K562 (cell line): ENCODE results near the gene ARHGAP22. TPM values are rescaled to one million over a fixed set of nuclear protein-coding genes. Genes with fewer than 3 reads are reported as not detected.
A peak's percentile ranks its signal among the peaks of the same experiment; 100 is the strongest.

Experiments
- ATAC-seq: fragments of 200-7000 bp; cut with Tn5 transposase; 3 replicates; pipeline ENCODE4 v1.9.1; 2020; ENCODE audit warnings: moderate library complexity
- BruUV-seq: library from RNA; stranded (reverse); fragments of 400-500 nt; replicated peaks from 2 replicates; lab custom pipeline; 2021; lab: Mats Ljungman, UMichigan
- CTCF ChIA-PET: fragments of 300-600 bp; formaldehyde crosslinking; extraction: SDS; loops from one replicate; lab custom pipeline; 2021; ENCODE audit warnings: low intra/inter-chr PET ratio; lab: Yijun Ruan, JAX
- POLR2A ChIA-PET: fragments of 300-600, 350-650 bp; sonication (Branson Sonifier 250); formaldehyde crosslinking; extraction: SDS; loops from one replicate; lab custom pipeline; 2021; ENCODE audit warnings: antibody characterized with exemption, inconsistent platforms; lab: Yijun Ruan, JAX
- DNase-seq, 4 experiments: peaks; one replicate each; pipeline versions ENCODE4 v3.0.0 to v3.0.0-alpha.2; 2011 to 2018; ENCODE audit warnings: low spot score in 3 of 4, mixed read lengths in 3 of 4; ENCODE audit errors: extremely low read depth in 1 of 4
- FAIRE-seq: peaks from 2 replicates; lab custom pipeline; 2011; peaks lifted over from hg19 to GRCh38; lab: Jason Lieb, UNC
- H2AFZ ChIP-seq: 2 replicates; pipeline ENCODE4 v1.6.0; 2011; ENCODE audit warnings: low read depth, low read length, control low read depth, inconsistent platforms
- H3K27ac ChIP-seq: fragments of 200-600 bp; 3 replicates; pipeline ENCODE4 v1.8.0; 2011; ENCODE audit warnings: low read depth, mild to moderate bottlenecking, control low read depth, inconsistent platforms, low read length, moderate library complexity, mixed read lengths; ENCODE audit errors: extremely low read depth
- H3K27me3 ChIP-seq, 2 experiments: fragments of 300-600 bp in 1 of 2; 2 replicates in 1 of 2; 3 replicates in 1 of 2; pipeline versions ENCODE4 v1.6.0 to v1.8.0; 2011; ENCODE audit warnings: inconsistent platforms in 2 of 2, low read length in 2 of 2, mild to moderate bottlenecking in 1 of 2, mixed read lengths in 1 of 2, moderate library complexity in 1 of 2; ENCODE audit not compliant: control insufficient read depth in 2 of 2, insufficient read depth in 2 of 2
- H3K36me3 ChIP-seq: fragments of 300-600 bp; 3 replicates; pipeline ENCODE4 v1.8.0; 2011; ENCODE audit warnings: mild to moderate bottlenecking, low read length, inconsistent platforms; ENCODE audit not compliant: control insufficient read depth, insufficient read depth
- H3K4me1 ChIP-seq, 2 experiments: fragments of 200-600 bp in 1 of 2; replicated peaks in 1 of 2; 2 replicates in 1 of 2; 3 replicates in 1 of 2; pipeline versions ENCODE4 v1.5.1 to v1.8.0; 2011; ENCODE audit warnings: inconsistent platforms in 2 of 2, low read length in 2 of 2, mild to moderate bottlenecking in 1 of 2, mixed read lengths in 1 of 2, moderate library complexity in 1 of 2; ENCODE audit not compliant: control insufficient read depth in 2 of 2, insufficient read depth in 2 of 2
- H3K4me2 ChIP-seq: 2 replicates; pipeline ENCODE4 v1.6.1; 2011; ENCODE audit warnings: low read length, control low read depth, inconsistent platforms, mixed read lengths; ENCODE audit not compliant: insufficient read depth
- H3K4me3 ChIP-seq: fragments of 200-600 bp; sonication (generic), shearing (Covaris generic); 2 replicates; pipeline ENCODE4 v1.5.1; 2016; ENCODE audit warnings: control low read depth, inconsistent platforms
- H3K79me2 ChIP-seq: fragments of 200-600 bp; 3 replicates; pipeline ENCODE4 v1.8.0; 2011; ENCODE audit warnings: low read length, inconsistent platforms; ENCODE audit not compliant: control insufficient read depth, insufficient read depth
- H3K9ac ChIP-seq, 2 experiments: 2 replicates each; pipeline versions ENCODE4 v1.6.0 to v1.6.1; 2011; ENCODE audit warnings: low read depth in 2 of 2, low read length in 2 of 2, control low read depth in 1 of 2, inconsistent platforms in 1 of 2, mild to moderate bottlenecking in 1 of 2, mixed read lengths in 1 of 2; ENCODE audit not compliant: insufficient read depth in 1 of 2
- H3K9me1 ChIP-seq: one replicate; pipeline ENCODE4 v1.6.0; 2011; ENCODE audit warnings: inconsistent platforms, mild to moderate bottlenecking, low read length, moderate library complexity; ENCODE audit not compliant: control insufficient read depth, insufficient read depth
- H3K9me3 ChIP-seq: replicated peaks from 2 replicates; pipeline ENCODE4 v1.5.1; 2011; ENCODE audit warnings: low read depth, low read length, inconsistent platforms; ENCODE audit not compliant: control insufficient read depth, insufficient read depth
- H4K20me1 ChIP-seq: replicated peaks from 2 replicates; pipeline ENCODE4 v1.6.1; 2011; ENCODE audit warnings: low read length, inconsistent platforms, mixed read lengths; ENCODE audit not compliant: control insufficient read depth, insufficient read depth
- CHD1 ChIP-seq: fragments of 200-600 bp; sonication (generic); IDR thresholded peaks from one replicate; pipeline ENCODE4 v1.6.1; 2012; ENCODE audit warnings: mild to moderate bottlenecking, moderate library complexity, low read length, inconsistent platforms
- CREB3 ChIP-seq: fragments of 450-650 bp; conservative IDR thresholded peaks from 2 replicates; pipeline ENCODE4 v1.6.1; 2016; ENCODE audit warnings: missing genetic modification characterization, low read depth, mild to moderate bottlenecking, missing compliant biosample characterization, moderate library complexity
- EP400 ChIP-seq: fragments of 450-650 bp; IDR thresholded peaks from 2 replicates; pipeline ENCODE4 v1.6.1; 2017; ENCODE audit warnings: antibody characterized with exemption, mild to moderate bottlenecking, moderate library complexity
- IRF2 ChIP-seq: sonication (generic); formaldehyde crosslinking; IDR thresholded peaks from 2 replicates; pipeline ENCODE4 v1.8.1; 2022; ENCODE audit warnings: mild to moderate bottlenecking, missing genetic modification reagents
- MAFK ChIP-seq: IDR thresholded peaks from 2 replicates; pipeline ENCODE4 v1.6.1; 2011; ENCODE audit warnings: low read length, improper control_type of control experiment
- SMARCA4 ChIP-seq: fragments of 450-650 bp; IDR thresholded peaks from 2 replicates; pipeline ENCODE4 v1.6.1; 2016
- TBL1XR1 ChIP-seq, 2 experiments: IDR thresholded peaks; 2 replicates each; pipeline ENCODE4 v1.6.1; 2012; ENCODE audit warnings: improper control_type of control experiment in 2 of 2, low read length in 2 of 2, mild to moderate bottlenecking in 1 of 2
- TCF3 ChIP-seq: sonication (generic); formaldehyde crosslinking; IDR thresholded peaks from 2 replicates; pipeline ENCODE4 v1.4.0; 2020; ENCODE audit warnings: mild to moderate bottlenecking, missing genetic modification reagents
- TSC22D4 ChIP-seq: fragments of 450-650 bp; IDR thresholded peaks from 2 replicates; pipeline ENCODE4 v1.6.1; 2016; ENCODE audit warnings: missing genetic modification characterization, missing biosample characterization, control low read depth
- XRCC5 ChIP-seq: fragments of 200-400 bp; formaldehyde crosslinking; IDR thresholded peaks from 2 replicates; pipeline ENCODE4 v1.6.1; 2017; ENCODE audit warnings: low read depth, mild to moderate bottlenecking, low read length
- ZBTB26 ChIP-seq: fragments of 450-650 bp; formaldehyde crosslinking; IDR thresholded peaks from 2 replicates; pipeline ENCODE4 v1.4.0; 2022; ENCODE audit warnings: missing genetic modification characterization
- ZNF133 ChIP-seq: fragments of 250-450 bp; sonication (Bioruptor Pico); IDR thresholded peaks from 2 replicates; pipeline ENCODE4 v1.4.0; 2020; ENCODE audit warnings: mild to moderate bottlenecking
- ZNF592 ChIP-seq: fragments of 450-650 bp; IDR thresholded peaks from 2 replicates; pipeline ENCODE4 v1.6.1; 2017; ENCODE audit warnings: antibody characterized with exemption, mild to moderate bottlenecking
- WGBS: fragments of 100-300 bp; shearing (Covaris generic); methylation state at CpG from one replicate; pipeline ENCODE4 v1.1.6; 2016; ENCODE audit warnings: low coverage, mixed read lengths; ENCODE audit not compliant: insufficient coverage; ENCODE audit errors: missing lambda C conversion rate; 5-methylcytosine and 5-hydroxymethylcytosine counted together
- in situ Hi-C: fragments of 300-500 bp; cut with MboI; formaldehyde crosslinking; loops from 4 replicates; pipeline ENCODE4 v1.15.0; 2018; ENCODE audit warnings: inconsistent platforms, mixed read lengths
- intact Hi-C: fragments of 100-400 bp; cut with micrococcal nuclease; formaldehyde crosslinking; loops from 2 replicates; pipeline ENCODE4 v1.14.2; 2022
- polyA plus RNA-seq, 8 experiments: library from polyadenylated mRNA; depleted of rRNA in 4 of 8; stranded (reverse) in 5 of 8; unstranded in 3 of 8; fragments of >200 nt; fragmentation: Nextera tagmentation in 2 of 8; fragmentation: Illumina TruSeq in 1 of 8; extraction: Ambion mirVana in 2 of 8; extraction: Trizol in 1 of 8; gene quantifications; 2 replicates each; pipeline versions ENCODE4 v1.2.1 to v1.2.3, GENCODE V29; 2011 to 2014; ENCODE audit warnings: inconsistent platforms in 1 of 8, missing spikeins in 1 of 8
- total RNA-seq, 7 experiments: library from RNA; depleted of rRNA in 6 of 7; stranded (reverse); fragments of >200 nt in 6 of 7; fragmentation: Illumina TruSeq in 2 of 7; extraction: Trizol in 2 of 7; gene quantifications; 2 replicates each; pipeline versions ENCODE4 v1.2.1 to v1.2.3, GENCODE V29; 2011 to 2021; ENCODE audit warnings: low replicate concordance in 1 of 7

ARHGAP22 gene
- total and polyA plus RNA-seq, 9 of the 15 experiments (the other 6 are each of a cell fraction or from before 2014, with no cell fraction given): 1.3 to 28.1 (median 12.7) TPM

- TF ChIP-seq ZNF592 (peak; percentile 50; the same call in 1 of the 2 replicates), IRF2 (CRISPR knock-in tag) (no peak)
These were observed 147.8 kb downstream of the ARHGAP22 start (continued) for GRCh38 chr10:48456808-48457761.

DNA sequence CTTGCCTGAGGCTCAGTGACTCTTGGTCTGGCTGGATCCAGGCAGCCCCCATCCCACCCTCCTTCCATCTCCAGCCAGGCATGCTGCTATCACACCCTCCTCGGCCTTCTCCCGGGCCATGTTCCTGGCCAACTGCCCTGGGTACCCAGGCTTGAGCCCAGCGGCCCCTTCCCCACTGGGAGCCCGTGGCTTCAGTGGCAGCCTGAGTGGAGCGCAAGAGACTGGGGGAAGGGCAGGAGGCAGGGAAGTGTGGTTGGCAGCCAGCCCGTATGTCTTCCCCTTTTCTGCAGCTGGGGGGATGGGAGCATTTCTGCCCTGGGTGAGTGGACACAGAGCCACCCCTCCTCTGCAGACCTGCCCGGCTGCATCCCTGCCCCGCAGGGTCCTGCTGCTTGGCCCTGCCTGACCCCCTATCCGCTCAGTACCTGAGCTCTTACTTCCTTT, 148.5 kb downstream of the ARHGAP22 start:
- CTCF ChIA-PET: no interaction called here
- no peaks in the 10 kb centered on the region for H4K20me1 ChIP-seq
- TF ChIP-seq TCF3 (CRISPR knock-in tag) (no peak), TSC22D4 (tag) (no peak), SMARCA4 (peak; percentile 30; the same call in 1 of the 2 replicates), CHD1 (no peak), CREB3 (tag) (no peak), XRCC5 (no peak), ZBTB26 (CRISPR knock-in tag) (no peak; the same call in 1 of the 2 replicates), MAFK (no peak), TBL1XR1 (IDR thresholded peaks at IDR 0.05; ENCODE audit: low read length in 2 of 2) (0 out of 4 replicates have a peak, but pooled peaks have one; percentile 15 to 35), ZNF133 (CRISPR knock-in tag) (no peak), EP400 (no peak)

More for the DNA sequence above, 148.5 kb downstream of the ARHGAP22 start:
- Histone ChIP-seq H3K79me2 (peaks cover 17% of the 10 kb centered on the region; the same call in 2 of the 3 replicates), H3K9me3 (no peaks in the 10 kb centered on the region), H2AFZ (peak overlapping the region; percentile 72; the same call in 1 of the 2 replicates), H3K36me3 (peaks cover 50% of the 10 kb centered on the region; the same call in 2 of the 3 replicates), H3K27ac (peak overlapping the region; percentile 62; the same call in 2 of the 3 replicates), H3K9ac (peak overlapping the region; percentile 11 to 82; a peak in 3 of 4 replicates), H3K27me3 (no peaks in the 10 kb centered on the region), H3K4me1 (peaks cover 56 to 69% of the 10 kb centered on the region in 2 experiments), H3K9me1 (no peaks in the 10 kb centered on the region), H3K4me3 (no peak overlapping the region), H3K4me2 (peak overlapping the region; percentile 37)
- in situ Hi-C loops: no loop called here
- ATAC-seq (peak; percentile 80), DNase-seq (peak; percentile 68 to 81 (median 74)), FAIRE-seq (peak; percentile 80)
- WGBS: 19% methylated on average over 6 of the region's 9 CpGs
- BruUV-seq: no TSS peak
- intact Hi-C loops: loop anchor here (2.0 kb wide), 1 partner anchor 14 kb away; no protein-coding TSS in a partner anchor
- POLR2A ChIA-PET: interaction anchor here (0.7 to 3.0 kb wide), 4 partner anchors 9 to 19 kb away, joined by 3 to 17 read pairs (median 3); no protein-coding TSS in a partner anchor
